Measurements from ENCODE around the gene TNXB. TPM values are rescaled to one million over a fixed set of nuclear protein-coding genes. Genes with fewer than 3 reads are reported as not detected.
A peak's percentile ranks its signal among the peaks of the same experiment; 100 is the strongest.

The TNXB gene
- total and polyA plus RNA-seq, 9 of the 15 experiments (the other 6 are each of a cell fraction or from before 2014, with no cell fraction given) = 0.14 to 28.1 (median 12.4) TPM

- TF ChIP-seq ZBTB5 (IDR thresholded peaks at IDR 0.05) = no peak
- no peak for TF ChIP-seq HIVEP1 (CRISPR knock-in tag; IDR thresholded peaks at IDR 0.05)
- TF ChIP-seq ZNF41 (CRISPR knock-in tag; conservative IDR thresholded peaks at IDR 0.05) = no peak
- TF ChIP-seq PURB (CRISPR knock-in tag; IDR thresholded peaks at IDR 0.05; ENCODE audit: low read depth) = no peak
- no peak for TF ChIP-seq PTBP1 (IDR thresholded peaks at IDR 0.05; ENCODE audit: low read depth, low read length)
- TF ChIP-seq STAT5B (CRISPR knock-in tag; IDR thresholded peaks at IDR 0.05) = no peak
- no peak for TF ChIP-seq PYGO2 (tag; IDR thresholded peaks at IDR 0.05)
- TF ChIP-seq ZNF197 (CRISPR knock-in tag; IDR thresholded peaks at IDR 0.05; ENCODE audit: low read depth) = no peak
- no peak for TF ChIP-seq ZNF449 (CRISPR knock-in tag; IDR thresholded peaks at IDR 0.05)
- TF ChIP-seq MCM7 (IDR thresholded peaks at IDR 0.05) = no peak
- peak; percentile 72 for TF ChIP-seq RBM25 (IDR thresholded peaks at IDR 0.05; ENCODE audit: low read depth, low read length, severe bottlenecking)
- peak; percentile 53; the same call in 1 of the 2 replicates for TF ChIP-seq XRCC5 (IDR thresholded peaks at IDR 0.05; ENCODE audit: low read depth, low read length)
- no peak for TF ChIP-seq CUX1 (CRISPR knock-in tag; IDR thresholded peaks at IDR 0.05)
- TF ChIP-seq JUND (IDR thresholded peaks at IDR 0.05; ENCODE audit: borderline replicate concordance, low read depth, low read length) = peak; percentile 76
- peak; percentile 51; the same call in 1 of the 3 replicates for TF ChIP-seq JUND (tag; IDR thresholded peaks at IDR 0.05; ENCODE audit: borderline replicate concordance, low read depth, low read length)
- no peak for TF ChIP-seq HOXB6 (CRISPR knock-in tag; IDR thresholded peaks at IDR 0.05; ENCODE audit: borderline replicate concordance)
- TF ChIP-seq LCOR (CRISPR knock-in tag; IDR thresholded peaks at IDR 0.05) = peak; percentile 47; the same call in 1 of the 2 replicates
- no peak for TF ChIP-seq HNRNPL (IDR thresholded peaks at IDR 0.05; ENCODE audit: low read depth, low read length)
Measured at GRCh38 chr6:32127717-32128592, 18.8 kb upstream of the TNXB start, which contains the start of gene ATF6B (continued).

All from K562 (cell line).